HEK293 (cell line): ENCODE results near the gene RAD50.

Experiments used
- CTCF ChIP-seq: fragments of 450-650 bp; formaldehyde crosslinking; IDR thresholded peaks from 2 replicates; pipeline ENCODE4 v1.5.1; 2016; ENCODE audit warnings: missing biosample characterization, missing genetic modification characterization
- KLF10 ChIP-seq: fragments of 450-650 bp; IDR thresholded peaks from 2 replicates; pipeline ENCODE4 v1.5.1; 2018; ENCODE audit warnings: missing biosample characterization, mild to moderate bottlenecking, missing genetic modification characterization
- KLF7 ChIP-seq: fragments of 450-650 bp; formaldehyde crosslinking; IDR thresholded peaks from 2 replicates; pipeline ENCODE4 v1.5.1; 2016; ENCODE audit warnings: missing biosample characterization, missing genetic modification characterization, borderline replicate concordance
- ZFP37 ChIP-seq: fragments of 450-650 bp; formaldehyde crosslinking; IDR thresholded peaks from 2 replicates; pipeline ENCODE4 v1.5.1; 2016; ENCODE audit warnings: missing biosample characterization, missing genetic modification characterization
- ZNF202 ChIP-seq: fragments of 450-650 bp; formaldehyde crosslinking; IDR thresholded peaks from 2 replicates; pipeline ENCODE4 v1.5.1; 2016; ENCODE audit warnings: missing biosample characterization, missing genetic modification characterization, borderline replicate concordance

DNA sequence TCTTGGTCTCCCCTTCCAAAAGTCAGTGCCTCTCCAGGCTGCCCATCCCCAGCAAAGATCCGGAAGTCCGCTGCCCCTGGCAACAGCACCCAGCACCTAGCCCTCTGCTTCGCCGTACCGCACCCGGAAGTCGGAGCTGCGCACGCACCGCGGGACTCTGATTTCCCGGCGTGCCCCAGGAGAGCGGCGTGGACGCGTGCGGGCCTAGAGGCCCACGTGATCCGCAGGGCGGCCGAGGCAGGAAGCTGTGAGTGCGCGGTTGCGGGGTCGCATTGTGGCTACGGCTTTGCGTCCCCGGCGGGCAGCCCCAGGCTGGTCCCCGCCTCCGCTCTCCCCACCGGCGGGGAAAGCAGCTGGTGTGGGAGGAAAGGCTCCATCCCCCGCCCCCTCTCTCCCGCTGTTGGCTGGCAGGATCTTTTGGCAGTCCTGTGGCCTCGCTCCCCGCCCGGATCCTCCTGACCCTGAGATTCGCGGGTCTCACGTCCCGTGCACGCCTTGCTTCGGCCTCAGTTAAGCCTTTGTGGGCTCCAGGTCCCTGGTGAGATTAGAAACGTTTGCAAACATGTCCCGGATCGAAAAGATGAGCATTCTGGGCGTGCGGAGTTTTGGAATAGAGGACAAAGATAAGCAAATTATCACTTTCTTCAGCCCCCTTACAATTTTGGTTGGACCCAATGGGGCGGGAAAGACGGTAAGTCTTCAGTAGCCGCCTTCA lies at the start of gene RAD50:
- no peak for TF ChIP-seq CTCF (tag by site-specific recombination)
- no peak for TF ChIP-seq ZNF202 (tag by site-specific recombination)
- peak; percentile 88 for TF ChIP-seq ZFP37 (tag by site-specific recombination)
- TF ChIP-seq KLF7 (tag by site-specific recombination): no peak
- no peak for TF ChIP-seq KLF10 (tag by site-specific recombination)
